Fibroblast of mammary gland (primary cell): ENCODE results near the gene DMRTB1.

Experiments used
- DNase-seq: peaks from one replicate; pipeline ENCODE4 v3.0.0-alpha.2; 2010; ENCODE audit warnings: low read depth
- H3K4me3 ChIP-seq: 2 replicates; pipeline ENCODE4 v1.5.1; 2011; ENCODE audit warnings: low read depth, mild to moderate bottlenecking, low read length, moderate library complexity; ENCODE audit not compliant: control insufficient read depth
- TF ChIP-seq, protein P1 (sequence below): conservative IDR thresholded peaks from 2 replicates; pipeline ENCODE4 v1.5.1; 2011; ENCODE audit warnings: low read depth, low read length, inconsistent platforms; ENCODE audit not compliant: control insufficient read depth, insufficient read depth

Gene DMRTB1

GRCh38 chr1:53476579-53476978, 17.4 kb downstream of the DMRTB1 start:
- TF ChIP-seq, protein P1, sequence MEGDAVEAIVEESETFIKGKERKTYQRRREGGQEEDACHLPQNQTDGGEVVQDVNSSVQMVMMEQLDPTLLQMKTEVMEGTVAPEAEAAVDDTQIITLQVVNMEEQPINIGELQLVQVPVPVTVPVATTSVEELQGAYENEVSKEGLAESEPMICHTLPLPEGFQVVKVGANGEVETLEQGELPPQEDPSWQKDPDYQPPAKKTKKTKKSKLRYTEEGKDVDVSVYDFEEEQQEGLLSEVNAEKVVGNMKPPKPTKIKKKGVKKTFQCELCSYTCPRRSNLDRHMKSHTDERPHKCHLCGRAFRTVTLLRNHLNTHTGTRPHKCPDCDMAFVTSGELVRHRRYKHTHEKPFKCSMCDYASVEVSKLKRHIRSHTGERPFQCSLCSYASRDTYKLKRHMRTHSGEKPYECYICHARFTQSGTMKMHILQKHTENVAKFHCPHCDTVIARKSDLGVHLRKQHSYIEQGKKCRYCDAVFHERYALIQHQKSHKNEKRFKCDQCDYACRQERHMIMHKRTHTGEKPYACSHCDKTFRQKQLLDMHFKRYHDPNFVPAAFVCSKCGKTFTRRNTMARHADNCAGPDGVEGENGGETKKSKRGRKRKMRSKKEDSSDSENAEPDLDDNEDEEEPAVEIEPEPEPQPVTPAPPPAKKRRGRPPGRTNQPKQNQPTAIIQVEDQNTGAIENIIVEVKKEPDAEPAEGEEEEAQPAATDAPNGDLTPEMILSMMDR: no peak
- no peak for DNase-seq
- H3K4me3 ChIP-seq: no peak overlapping the region

- DNase-seq: no peak
- TF ChIP-seq, protein P1: no peak
- H3K4me3 ChIP-seq: no peak overlapping the region
These were observed 18.7 kb downstream of the DMRTB1 start for GRCh38 chr1:53477651-53478501.

DNA sequence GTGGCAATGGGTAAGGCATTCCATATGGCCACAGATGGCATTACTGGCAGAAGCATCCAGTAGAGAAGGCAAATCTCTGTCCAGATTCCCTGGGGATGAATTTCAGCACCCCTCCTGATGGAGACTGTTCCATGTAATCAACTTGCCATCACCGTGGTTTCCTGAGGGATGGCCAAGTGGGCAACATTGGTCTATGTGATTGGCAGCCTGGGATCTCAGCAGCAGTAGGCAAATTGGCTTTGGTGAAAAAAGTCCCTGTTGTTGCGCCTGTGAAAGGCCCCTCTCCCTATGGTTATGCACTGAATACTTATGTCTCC, 19.3 kb downstream of the DMRTB1 start:
- H3K4me3 ChIP-seq: no peak overlapping the region
- no peak for DNase-seq
- TF ChIP-seq, protein P1: no peak

GRCh38 chr1:53480678-53481077, 21.5 kb downstream of the DMRTB1 start:
- no peak for DNase-seq
- TF ChIP-seq, protein P1: no peak

DNA sequence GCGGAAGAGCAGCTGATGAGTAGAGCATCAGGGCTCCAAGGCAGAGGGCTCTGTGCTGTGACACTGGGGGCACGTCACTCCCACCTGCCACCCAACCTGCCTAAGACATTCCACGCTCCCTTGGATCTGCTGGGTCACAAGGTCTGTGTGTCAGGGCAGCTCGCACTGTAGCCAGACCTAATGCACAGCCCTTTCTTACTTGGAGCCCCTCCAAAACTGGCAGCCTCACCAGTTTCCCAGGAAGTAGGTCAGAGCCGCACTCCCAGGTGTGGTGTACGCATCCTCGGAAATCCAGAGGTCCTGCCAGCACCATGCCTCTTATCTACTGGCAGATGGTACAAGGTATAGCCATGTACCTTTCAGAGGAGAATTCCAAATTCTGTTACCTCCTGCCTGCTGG, 22.3 kb downstream of the DMRTB1 start:
- DNase-seq: no peak
- no peak overlapping the region for H3K4me3 ChIP-seq
- TF ChIP-seq, protein P1: no peak

More at GRCh38 chr1:53480678-53481077, 21.5 kb downstream of the DMRTB1 start:
- no peak overlapping the region for H3K4me3 ChIP-seq

DNA sequence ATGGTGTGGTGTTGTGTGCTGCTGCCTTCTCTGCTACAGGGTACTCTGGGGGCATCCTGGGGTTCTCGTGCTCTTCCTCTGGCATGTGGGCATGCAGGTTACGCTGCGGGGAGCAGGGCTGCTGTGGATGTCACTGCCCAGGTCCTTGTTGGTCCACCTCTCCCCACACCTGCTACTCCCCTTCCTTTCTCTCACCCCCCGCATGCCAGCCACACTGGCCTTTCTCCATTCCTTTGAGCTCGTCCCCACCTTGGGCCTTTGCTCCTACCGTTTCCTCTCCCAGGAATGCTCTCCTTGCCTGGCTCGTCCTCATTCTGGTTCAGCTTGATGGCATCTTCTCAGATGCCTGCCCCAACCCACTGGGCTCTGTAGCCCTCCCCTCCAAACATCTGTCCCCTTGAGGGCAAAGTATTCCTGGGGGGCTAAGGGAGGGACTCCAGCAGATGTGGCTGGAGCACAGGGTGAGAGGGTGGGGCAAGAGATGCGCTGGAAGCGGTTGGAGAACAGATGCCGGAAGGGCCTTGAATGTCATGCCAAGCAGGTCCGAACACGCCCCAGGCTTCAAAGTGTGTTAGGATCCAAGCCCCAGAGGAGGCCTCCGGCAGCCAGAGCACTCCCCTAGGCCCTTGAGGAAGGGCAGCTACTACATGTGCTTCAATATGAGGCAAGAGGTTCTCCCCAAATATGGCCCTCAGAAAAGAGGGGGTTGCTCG, 23.4 kb downstream of the DMRTB1 start:
- DNase-seq: no peak
- TF ChIP-seq, protein P1: no peak
- no peak overlapping the region for H3K4me3 ChIP-seq
